SKM-1 (cell line): ENCODE results near the gene TRMT1L.
"Not testable (repeated sequence)": the region's sequence is repeated elsewhere in the genome, so short reads cannot be mapped to it uniquely, and the experiment has no call there.

Source experiments
- DNase-seq: peaks from one replicate; lab custom pipeline; 2025; ENCODE audit not compliant: unreplicated experiment; lab: John Stamatoyannopoulos, UW

Gene TRMT1L

GRCh38 chr1:185156854-185157598 is at the start of gene TRMT1L, which contains the start of gene SWT1:
TRMT1L (minus strand) TSS chr1:185156953; CDS start chr1:185156712, 241 bp downstream.
SWT1 (plus strand) TSS chr1:185157167; CDS start chr1:185160842, 3,675 bp downstream.
- DNase-seq, result peak; percentile 100

- DNase-seq, result no peak
Measured at GRCh38 chr1:185200889-185201288, 44.1 kb upstream of the TRMT1L start.

- not testable (repeated sequence) for DNase-seq
Measured at GRCh38 chr1:185198712-185199111, 42.0 kb upstream of the TRMT1L start.

- no peak for DNase-seq
Measured at GRCh38 chr1:185193756-185194155, 37.0 kb upstream of the TRMT1L start.

- DNase-seq, result peak; percentile 81
Measured at GRCh38 chr1:185170291-185170848, 13.6 kb upstream of the TRMT1L start.

GRCh38 chr1:185166106-185166505 is 9.4 kb upstream of the TRMT1L start:
- no peak for DNase-seq

- no peak for DNase-seq
Measured at GRCh38 chr1:185162491-185162890, 5.7 kb upstream of the TRMT1L start.

GRCh38 chr1:185159966-185160365 is 3.2 kb upstream of the TRMT1L start:
- no peak for DNase-seq

GRCh38 chr1:185158800-185159199 is 2.0 kb upstream of the TRMT1L start:
- no peak for DNase-seq

GRCh38 chr1:185157599-185158412 is 1.1 kb upstream of the TRMT1L start:
- DNase-seq, result no peak

- no peak for DNase-seq
Measured at GRCh38 chr1:185156288-185156853, 382 bp downstream of the TRMT1L start.

- peak; percentile 35 for DNase-seq
Measured at GRCh38 chr1:185155600-185156287, 1.0 kb downstream of the TRMT1L start.

GRCh38 chr1:185154912-185155513 is 1.7 kb downstream of the TRMT1L start:
- DNase-seq, result no peak

GRCh38 chr1:185152187-185152767 is 4.5 kb downstream of the TRMT1L start:
- no peak for DNase-seq

- no peak for DNase-seq
Measured at GRCh38 chr1:185151215-185151614, 5.5 kb downstream of the TRMT1L start.

- no peak for DNase-seq
Measured at GRCh38 chr1:185144233-185144632, 12.5 kb downstream of the TRMT1L start.

- no peak for DNase-seq
Measured at GRCh38 chr1:185139246-185139645, 17.5 kb downstream of the TRMT1L start.

GRCh38 chr1:185137896-185138545 is 18.7 kb downstream of the TRMT1L start:
- DNase-seq, result no peak

GRCh38 chr1:185132534-185132933 is 24.2 kb downstream of the TRMT1L start:
- no peak for DNase-seq

- no peak for DNase-seq
Measured at GRCh38 chr1:185129708-185130107, 27.0 kb downstream of the TRMT1L start.
